NOMO-1 treated with DMSO at 0.1 percent for 48 hours (cell line): ENCODE data around the gene LMCD1.

Experiments used
- DNase-seq: peaks from one replicate; lab custom pipeline; 2025; ENCODE audit not compliant: unreplicated experiment; lab: John Stamatoyannopoulos, UW

The LMCD1 gene

DNA sequence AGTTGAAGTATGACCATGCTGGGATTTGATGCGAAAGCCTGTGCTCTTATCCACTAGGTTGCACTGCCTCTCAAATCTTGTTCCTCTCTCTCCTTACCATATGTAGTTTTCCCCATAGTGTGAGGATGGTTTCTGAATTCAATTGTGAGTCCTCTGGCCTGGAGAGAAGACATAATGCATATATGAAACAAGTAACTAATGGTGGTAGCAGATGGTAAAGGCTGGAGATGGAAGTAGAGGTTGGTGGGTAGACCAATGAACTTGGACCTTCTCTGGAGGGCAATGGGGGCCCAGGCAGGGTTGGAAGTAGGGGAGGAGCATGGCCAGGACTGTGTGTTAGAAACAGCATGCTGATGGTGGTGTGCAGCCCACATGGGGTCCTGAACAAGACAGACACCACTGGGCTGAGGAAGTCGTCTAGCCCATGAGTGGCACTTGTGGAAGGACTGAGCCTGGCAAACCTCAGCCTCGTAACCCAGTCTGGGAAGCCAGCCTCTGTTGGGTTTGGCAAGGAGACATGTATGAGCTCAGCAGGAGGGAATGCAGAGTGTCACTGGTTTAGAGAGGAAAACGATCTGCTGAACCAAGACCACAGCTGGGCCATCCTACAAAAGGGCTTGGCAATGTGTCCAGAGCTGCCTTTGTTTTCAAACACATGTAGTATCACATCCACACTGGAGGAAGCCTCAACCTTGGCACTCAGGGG lies 18.5 kb upstream of the LMCD1 start:
- DNase-seq, result no peak

- no peak for DNase-seq
These were observed 17.0 kb upstream of the LMCD1 start for GRCh38 chr3:8484409-8485140.

- DNase-seq, result no peak
These were observed 16.3 kb upstream of the LMCD1 start for GRCh38 chr3:8485141-8485870.

GRCh38 chr3:8485943-8486342 lies 15.7 kb upstream of the LMCD1 start:
- no peak for DNase-seq

DNA sequence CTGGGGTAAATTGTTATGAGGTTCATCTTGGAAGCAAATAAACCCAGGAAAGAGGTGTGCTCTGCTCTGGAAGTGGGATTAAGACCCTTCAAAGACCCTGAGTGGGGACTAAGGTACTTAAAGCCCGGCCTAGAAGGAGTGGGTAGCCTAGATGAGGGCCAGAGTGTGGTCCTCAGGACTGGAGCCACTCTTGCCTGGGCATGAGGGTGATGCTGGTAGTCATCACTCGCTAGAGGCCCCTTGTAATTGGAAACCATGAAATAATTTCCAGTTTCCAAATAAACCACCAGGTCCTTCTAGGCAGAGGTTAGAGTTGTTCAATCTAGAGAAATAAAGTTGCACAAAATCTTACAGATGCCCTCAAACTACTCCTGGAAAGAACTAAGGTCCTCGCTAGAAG lies 15.2 kb upstream of the LMCD1 start:
- no peak for DNase-seq

DNA sequence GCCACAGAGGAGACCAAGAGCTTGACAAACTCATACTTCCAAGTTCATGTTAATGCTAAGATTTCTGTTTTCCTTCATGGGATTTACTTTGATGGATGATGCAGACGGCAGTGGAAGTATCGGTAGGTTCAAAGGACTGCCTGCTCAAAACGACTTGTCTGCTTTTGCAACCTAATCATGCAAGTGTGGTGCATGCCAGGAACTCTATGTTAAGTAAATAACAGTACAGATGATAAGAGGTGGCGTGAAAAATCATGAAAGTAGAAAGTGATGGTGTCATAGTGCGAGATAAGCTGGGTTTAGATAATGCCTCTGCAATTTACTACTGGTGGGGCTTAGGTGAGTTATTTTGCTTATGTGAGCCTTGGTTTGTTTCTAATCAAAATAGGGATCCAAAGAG lies 14.7 kb upstream of the LMCD1 start:
- DNase-seq, result no peak

- DNase-seq, result no peak
These were observed 13.2 kb upstream of the LMCD1 start for GRCh38 chr3:8488411-8488810.

DNA sequence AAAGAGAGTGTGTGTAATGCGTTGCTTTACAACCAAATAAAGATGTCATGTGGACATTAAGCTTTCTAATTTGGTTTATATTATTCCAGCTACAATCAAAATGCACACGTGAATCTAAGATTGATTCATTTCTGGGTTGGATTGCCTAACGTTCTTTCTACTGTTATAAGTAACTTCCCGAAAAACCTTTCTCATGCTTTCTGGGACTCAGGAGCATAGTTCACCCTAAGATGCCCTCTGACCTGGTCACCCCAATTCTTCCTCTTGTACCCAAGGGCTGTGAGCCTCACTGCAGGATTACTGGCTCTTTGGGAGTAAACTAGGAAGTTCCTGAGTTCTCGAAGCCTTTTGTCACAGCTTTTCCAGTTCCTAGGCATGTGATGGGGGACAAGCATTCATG lies 12.7 kb upstream of the LMCD1 start:
- no peak for DNase-seq

GRCh38 chr3:8489278-8489792 lies 12.3 kb upstream of the LMCD1 start:
- DNase-seq, result no peak

DNA sequence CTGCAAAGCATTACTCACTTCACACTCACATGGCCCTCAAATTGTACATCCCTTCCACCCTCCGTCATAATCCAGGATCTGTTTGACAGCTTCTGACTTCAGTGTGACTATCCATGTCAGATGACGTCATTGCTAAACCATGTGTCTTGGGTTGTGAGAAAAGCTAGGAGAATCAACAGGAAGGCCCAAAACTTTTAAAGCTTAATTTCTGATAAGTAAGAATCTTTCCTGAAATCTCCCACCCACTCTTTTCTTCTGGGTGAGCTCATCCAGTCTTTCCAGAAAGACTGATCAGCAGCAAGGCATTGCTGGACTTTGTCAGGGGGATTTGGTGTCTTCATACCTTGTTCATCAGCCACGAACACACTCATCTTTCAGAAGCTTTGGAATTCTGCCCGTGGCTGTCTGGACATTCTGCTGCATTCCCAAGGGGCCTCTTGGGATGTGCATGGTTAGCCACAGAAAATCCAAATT lies 11.5 kb upstream of the LMCD1 start:
- DNase-seq, result no peak

GRCh38 chr3:8491271-8492144 lies 10.1 kb upstream of the LMCD1 start:
- DNase-seq, result no peak

GRCh38 chr3:8492744-8493511 lies 8.7 kb upstream of the LMCD1 start:
- no peak for DNase-seq

DNA sequence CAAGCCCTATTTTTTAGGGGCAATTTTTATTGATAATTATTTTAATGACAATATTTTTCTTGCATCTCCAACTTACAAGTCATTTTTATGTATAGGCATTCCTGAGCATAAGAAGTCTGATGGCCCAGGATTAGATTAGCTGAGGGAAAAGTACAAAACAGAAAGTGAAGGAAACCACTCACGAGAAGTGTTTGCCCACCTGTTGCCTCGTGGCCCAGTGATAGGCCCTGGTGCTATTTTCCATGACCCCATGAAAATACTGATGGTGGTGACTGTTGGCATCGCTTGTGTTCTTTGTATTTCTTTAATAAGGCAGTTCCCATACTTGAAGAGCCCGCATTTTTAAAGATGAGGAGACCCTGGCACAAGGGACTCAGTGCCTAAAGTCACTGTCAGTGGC lies 7.9 kb upstream of the LMCD1 start:
- DNase-seq, result no peak

DNA sequence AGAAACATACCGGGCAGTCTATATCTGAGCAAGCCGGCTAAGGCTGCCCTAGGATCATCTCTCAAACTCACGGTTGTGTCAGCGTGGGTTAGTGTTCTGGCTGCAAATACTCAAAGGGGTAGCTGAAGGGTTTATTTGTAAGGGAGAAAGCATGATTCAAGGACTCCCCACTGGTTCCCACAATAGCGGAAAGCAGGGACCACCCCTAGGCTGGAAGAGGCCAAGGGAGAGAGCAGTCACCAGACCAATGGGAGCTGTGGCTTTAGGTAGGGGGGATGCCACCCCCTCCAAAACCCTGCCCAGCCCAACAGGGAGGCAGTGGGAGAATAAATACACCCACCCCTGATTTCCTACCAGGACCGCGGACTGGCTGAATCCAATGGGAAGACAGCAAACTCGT lies 7.3 kb upstream of the LMCD1 start:
- DNase-seq, result no peak

GRCh38 chr3:8497582-8497981 lies 4.0 kb upstream of the LMCD1 start:
- DNase-seq, result no peak

DNA sequence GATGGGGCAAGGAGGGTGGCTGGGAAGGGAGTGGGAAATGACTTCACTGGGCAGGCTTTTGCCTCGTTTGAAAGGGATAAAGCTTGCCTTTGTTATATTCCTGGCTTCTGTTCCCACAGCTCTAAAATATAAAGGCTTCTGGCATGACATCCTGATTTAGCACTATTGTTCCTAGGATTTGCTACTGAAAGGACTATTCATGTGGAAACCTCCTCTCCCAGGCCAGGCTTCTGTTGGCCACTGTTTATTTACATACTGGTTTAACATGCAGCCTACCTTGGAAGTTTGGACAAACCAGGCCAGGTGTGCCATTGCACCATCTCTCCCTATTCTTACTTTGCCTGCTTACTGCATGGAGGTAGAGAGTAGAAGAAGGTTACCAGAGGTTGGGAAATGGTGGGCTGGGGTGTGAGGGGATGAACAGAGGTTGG lies 2.4 kb upstream of the LMCD1 start:
- DNase-seq, result no peak

- no peak for DNase-seq
These were observed 1.2 kb upstream of the LMCD1 start for GRCh38 chr3:8500319-8500988.

DNA sequence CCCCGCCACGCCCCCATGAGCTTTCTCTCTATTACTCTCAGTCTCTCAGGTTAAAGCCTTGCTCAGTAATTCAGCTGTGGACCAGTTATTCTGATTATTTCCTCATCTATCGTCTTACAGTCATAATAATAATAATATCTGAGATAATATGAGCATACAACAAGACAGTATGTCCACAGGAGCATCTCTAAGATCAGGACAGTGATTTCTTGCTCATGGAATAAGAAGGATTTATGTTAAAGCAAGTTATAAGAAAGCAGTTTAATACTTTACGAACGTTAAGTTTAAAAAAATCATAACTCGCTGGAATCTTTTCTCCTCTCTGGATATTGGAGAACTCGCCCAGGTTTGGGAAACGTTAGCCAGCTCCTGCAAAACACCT lies 643 bp upstream of the LMCD1 start:
- DNase-seq, result no peak

- no peak for DNase-seq
These were observed 1.8 kb downstream of the LMCD1 start for GRCh38 chr3:8503461-8503860.
